ENCODE measurements around the gene DYNLL1.

Gene DYNLL1

GRCh38 chr12:120540445-120540844 is 44.5 kb downstream of the DYNLL1 start:
- DNase-seq: no peak
- intact Hi-C loops (cut with DNase I): no loop called here

GRCh38 chr12:120542166-120542565 is 46.3 kb downstream of the DYNLL1 start:
- intact Hi-C loops (cut with DNase I): no loop called here
- no peak for DNase-seq

GRCh38 chr12:120544691-120545090 is 48.8 kb downstream of the DYNLL1 start:
- intact Hi-C loops (cut with DNase I): no loop called here

GRCh38 chr12:120546050-120546386 is 50.1 kb downstream of the DYNLL1 start:
- DNase-seq: no peak
- intact Hi-C loops (cut with DNase I): no loop called here

More at GRCh38 chr12:120544691-120545090, 48.8 kb downstream of the DYNLL1 start:
- DNase-seq: no peak

Data from posterior cingulate gyrus (tissue), 11 donors.